ENCODE data around the gene UBE2L3.
"Not testable (repeated sequence)": the region's sequence is repeated elsewhere in the genome, so short reads cannot be mapped to it uniquely, and the experiment has no call there.

Gene UBE2L3

GRCh38 chr22:21567456-21568346, at the start of gene UBE2L3:
Gene UBE2L3 (plus strand): TSS chr22:21567714. CDS start chr22:21567745, 31 bp downstream.
- TF ChIP-seq CTCF (IDR thresholded peaks at IDR 0.05; ENCODE audit: insufficient read depth, low read length, poor library complexity, severe bottlenecking) = no peak
- TF ChIP-seq EZH2phosphoT487 (conservative IDR thresholded peaks at IDR 0.05; ENCODE audit: low read length) = no peak
- Histone ChIP-seq H3K4me3 (ENCODE audit: insufficient read depth, low read length, poor library complexity, severe bottlenecking) (peak within 1 kb of the TSS; percentile 72), H3K9me2 (replicated peaks; ENCODE audit: insufficient read depth, low read length) (no peaks in the 10 kb centered on the region), H3K79me2 (ENCODE audit: insufficient read depth, low read length) (peaks cover 50% of the 10 kb centered on the region), H4K20me1 (ENCODE audit: low read depth, low read length) (peaks cover 13% of the 10 kb centered on the region; the same call in 1 of the 2 replicates), H3K9me3 (ENCODE audit: insufficient read depth, low read length) (no peaks in the 10 kb centered on the region), H3F3A (ENCODE audit: insufficient read depth) (no peaks in the 10 kb centered on the region), H3K9ac (ENCODE audit: low read length) (peak within 1 kb of the TSS; percentile 90), H3K27ac (ENCODE audit: low read depth, low read length) (peak within 1 kb of the TSS; percentile 63), H2AFZ (ENCODE audit: low read depth, low read length, severe bottlenecking) (peak within 1 kb of the TSS; percentile 19), H3K36me3 (ENCODE audit: low read length) (no peaks in the 10 kb centered on the region), H3K4me2 (ENCODE audit: low read depth, low read length, poor library complexity, severe bottlenecking) (peak within 1 kb of the TSS; percentile 92), H3K27me3 (ENCODE audit: low read length) (no peaks in the 10 kb centered on the region)

GRCh38 chr22:21526705-21527500, 40.6 kb upstream of the UBE2L3 start:
- not testable (repeated sequence) for H3K4me2 ChIP-seq (ENCODE audit: low read depth, low read length, poor library complexity, severe bottlenecking); H3K9me3 ChIP-seq (ENCODE audit: insufficient read depth, low read length); H2AFZ ChIP-seq (ENCODE audit: low read depth, low read length, severe bottlenecking); H3K27ac ChIP-seq (ENCODE audit: low read depth, low read length); H4K20me1 ChIP-seq (ENCODE audit: low read depth, low read length); H3K9me2 ChIP-seq (replicated peaks; ENCODE audit: insufficient read depth, low read length); H3K36me3 ChIP-seq (ENCODE audit: low read length); H3F3A ChIP-seq (ENCODE audit: insufficient read depth); H3K27me3 ChIP-seq (ENCODE audit: low read length); H3K4me3 ChIP-seq (ENCODE audit: insufficient read depth, low read length, poor library complexity, severe bottlenecking); H3K9ac ChIP-seq (ENCODE audit: low read length); H3K79me2 ChIP-seq (ENCODE audit: insufficient read depth, low read length)

- H3K4me3 ChIP-seq (ENCODE audit: insufficient read depth, low read length, poor library complexity, severe bottlenecking); H3K27ac ChIP-seq (ENCODE audit: low read depth, low read length); H4K20me1 ChIP-seq (ENCODE audit: low read depth, low read length); H3K79me2 ChIP-seq (ENCODE audit: insufficient read depth, low read length); H3K9me3 ChIP-seq (ENCODE audit: insufficient read depth, low read length); H3K9ac ChIP-seq (ENCODE audit: low read length); H3K36me3 ChIP-seq (ENCODE audit: low read length); H2AFZ ChIP-seq (ENCODE audit: low read depth, low read length, severe bottlenecking); H3K4me2 ChIP-seq (ENCODE audit: low read depth, low read length, poor library complexity, severe bottlenecking); H3K27me3 ChIP-seq (ENCODE audit: low read length); H3F3A ChIP-seq (ENCODE audit: insufficient read depth); H3K9me2 ChIP-seq (replicated peaks; ENCODE audit: insufficient read depth, low read length): not testable (repeated sequence)
Observed at GRCh38 chr22:21531525-21531924, 36.0 kb upstream of the UBE2L3 start.

- not testable (repeated sequence) for H3K27ac ChIP-seq (ENCODE audit: low read depth, low read length); H4K20me1 ChIP-seq (ENCODE audit: low read depth, low read length); H3K9me3 ChIP-seq (ENCODE audit: insufficient read depth, low read length); H3K4me3 ChIP-seq (ENCODE audit: insufficient read depth, low read length, poor library complexity, severe bottlenecking); H3F3A ChIP-seq (ENCODE audit: insufficient read depth); H3K79me2 ChIP-seq (ENCODE audit: insufficient read depth, low read length); H2AFZ ChIP-seq (ENCODE audit: low read depth, low read length, severe bottlenecking); H3K9ac ChIP-seq (ENCODE audit: low read length); H3K27me3 ChIP-seq (ENCODE audit: low read length); H3K9me2 ChIP-seq (replicated peaks; ENCODE audit: insufficient read depth, low read length); H3K36me3 ChIP-seq (ENCODE audit: low read length); H3K4me2 ChIP-seq (ENCODE audit: low read depth, low read length, poor library complexity, severe bottlenecking)
Observed at GRCh38 chr22:21532863-21533648, 34.5 kb upstream of the UBE2L3 start.

- H2AFZ ChIP-seq (ENCODE audit: low read depth, low read length, severe bottlenecking); H3K9ac ChIP-seq (ENCODE audit: low read length); H3K4me3 ChIP-seq (ENCODE audit: insufficient read depth, low read length, poor library complexity, severe bottlenecking); H3K27ac ChIP-seq (ENCODE audit: low read depth, low read length); H3K27me3 ChIP-seq (ENCODE audit: low read length); H3K4me2 ChIP-seq (ENCODE audit: low read depth, low read length, poor library complexity, severe bottlenecking); H4K20me1 ChIP-seq (ENCODE audit: low read depth, low read length); H3F3A ChIP-seq (ENCODE audit: insufficient read depth); H3K79me2 ChIP-seq (ENCODE audit: insufficient read depth, low read length); H3K36me3 ChIP-seq (ENCODE audit: low read length); H3K9me2 ChIP-seq (replicated peaks; ENCODE audit: insufficient read depth, low read length); H3K9me3 ChIP-seq (ENCODE audit: insufficient read depth, low read length): not testable (repeated sequence)
Observed at GRCh38 chr22:21539862-21540261, 27.7 kb upstream of the UBE2L3 start.

- H3K9me3 ChIP-seq (ENCODE audit: insufficient read depth, low read length); H3K9ac ChIP-seq (ENCODE audit: low read length); H3K36me3 ChIP-seq (ENCODE audit: low read length); H3K4me3 ChIP-seq (ENCODE audit: insufficient read depth, low read length, poor library complexity, severe bottlenecking); H3K27ac ChIP-seq (ENCODE audit: low read depth, low read length); H4K20me1 ChIP-seq (ENCODE audit: low read depth, low read length); H3K9me2 ChIP-seq (replicated peaks; ENCODE audit: insufficient read depth, low read length); H2AFZ ChIP-seq (ENCODE audit: low read depth, low read length, severe bottlenecking); H3K27me3 ChIP-seq (ENCODE audit: low read length); H3F3A ChIP-seq (ENCODE audit: insufficient read depth); H3K79me2 ChIP-seq (ENCODE audit: insufficient read depth, low read length); H3K4me2 ChIP-seq (ENCODE audit: low read depth, low read length, poor library complexity, severe bottlenecking): not testable (repeated sequence)
Observed at GRCh38 chr22:21544432-21545322, 22.8 kb upstream of the UBE2L3 start.
